ENCODE data around the gene CEP70.

DNA sequence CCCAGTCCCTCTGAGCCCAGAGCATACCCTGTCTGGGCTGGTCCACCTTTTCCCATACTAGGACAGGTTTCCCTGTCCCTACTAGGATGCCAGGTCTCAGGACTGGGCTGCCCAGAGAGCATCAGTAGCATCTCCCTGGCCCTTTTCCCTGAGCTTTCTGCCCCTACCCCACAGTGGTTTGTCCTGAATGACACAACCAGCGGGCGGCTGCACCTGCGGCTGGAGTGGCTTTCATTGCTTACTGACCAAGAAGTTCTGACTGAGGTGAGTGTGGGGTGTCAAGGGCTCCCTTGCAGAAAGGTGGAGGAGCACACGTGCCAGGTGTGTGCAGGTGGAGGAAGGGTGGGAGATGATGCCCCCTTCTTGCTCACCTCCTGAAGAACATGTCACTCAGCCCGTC, 126.1 kb downstream of the CEP70 start:
- TF ChIP-seq, protein P1, sequence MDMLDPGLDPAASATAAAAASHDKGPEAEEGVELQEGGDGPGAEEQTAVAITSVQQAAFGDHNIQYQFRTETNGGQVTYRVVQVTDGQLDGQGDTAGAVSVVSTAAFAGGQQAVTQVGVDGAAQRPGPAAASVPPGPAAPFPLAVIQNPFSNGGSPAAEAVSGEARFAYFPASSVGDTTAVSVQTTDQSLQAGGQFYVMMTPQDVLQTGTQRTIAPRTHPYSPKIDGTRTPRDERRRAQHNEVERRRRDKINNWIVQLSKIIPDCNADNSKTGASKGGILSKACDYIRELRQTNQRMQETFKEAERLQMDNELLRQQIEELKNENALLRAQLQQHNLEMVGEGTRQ (IDR thresholded peaks at IDR 0.05; ENCODE audit: low read depth, low read length), result no peak
- TF ChIP-seq, protein P1 (CRISPR knock-in tag; IDR thresholded peaks at IDR 0.05; ENCODE audit: borderline replicate concordance), result no peak
- TF ChIP-seq, protein P2, sequence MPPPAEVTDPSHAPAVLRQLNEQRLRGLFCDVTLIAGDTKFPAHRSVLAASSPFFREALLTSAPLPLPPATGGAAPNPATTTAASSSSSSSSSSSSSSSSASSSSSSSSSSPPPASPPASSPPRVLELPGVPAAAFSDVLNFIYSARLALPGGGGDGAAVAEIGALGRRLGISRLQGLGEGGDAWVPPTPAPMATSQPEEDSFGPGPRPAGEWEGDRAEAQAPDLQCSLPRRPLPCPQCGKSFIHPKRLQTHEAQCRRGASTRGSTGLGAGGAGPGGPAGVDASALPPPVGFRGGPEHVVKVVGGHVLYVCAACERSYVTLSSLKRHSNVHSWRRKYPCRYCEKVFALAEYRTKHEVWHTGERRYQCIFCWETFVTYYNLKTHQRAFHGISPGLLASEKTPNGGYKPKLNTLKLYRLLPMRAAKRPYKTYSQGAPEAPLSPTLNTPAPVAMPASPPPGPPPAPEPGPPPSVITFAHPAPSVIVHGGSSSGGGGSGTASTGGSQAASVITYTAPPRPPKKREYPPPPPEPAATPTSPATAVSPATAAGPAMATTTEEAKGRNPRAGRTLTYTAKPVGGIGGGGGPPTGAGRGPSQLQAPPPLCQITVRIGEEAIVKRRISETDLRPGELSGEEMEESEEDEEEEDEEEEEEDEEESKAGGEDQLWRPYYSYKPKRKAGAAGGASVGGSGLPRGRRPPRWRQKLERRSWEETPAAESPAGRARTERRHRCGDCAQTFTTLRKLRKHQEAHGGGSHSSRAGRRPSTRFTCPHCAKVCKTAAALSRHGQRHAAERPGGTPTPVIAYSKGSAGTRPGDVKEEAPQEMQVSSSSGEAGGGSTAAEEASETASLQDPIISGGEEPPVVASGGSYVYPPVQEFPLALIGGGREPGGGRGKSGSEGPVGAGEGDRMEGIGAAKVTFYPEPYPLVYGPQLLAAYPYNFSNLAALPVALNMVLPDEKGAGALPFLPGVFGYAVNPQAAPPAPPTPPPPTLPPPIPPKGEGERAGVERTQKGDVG (CRISPR knock-in tag; IDR thresholded peaks at IDR 0.05; ENCODE audit: borderline replicate concordance), result no peak
